H1 (cell line): ENCODE measurements around the gene FAM170B. TPM values are rescaled to one million over a fixed set of nuclear protein-coding genes. Genes with fewer than 3 reads are reported as not detected.

ENCODE experiments used
- CTCF ChIA-PET: fragments of 300-600 bp; sonication (Branson Sonifier 250); formaldehyde crosslinking; loops from one replicate; lab custom pipeline; 2021; ENCODE audit not compliant: partially characterized antibody; lab: Charles Lee
- POLR2A ChIA-PET: fragments of 300-600 bp; sonication (Branson Sonifier 250); formaldehyde crosslinking; loops from one replicate; lab custom pipeline; 2021; ENCODE audit warnings: inconsistent platforms; ENCODE audit not compliant: partially characterized antibody; lab: Charles Lee
- DNase-seq, 2 experiments: peaks; one replicate each; pipeline versions ENCODE4 v3.0.0 to v3.0.0-alpha.2; 2010 to 2022; ENCODE audit warnings: low spot score in 2 of 2, low read depth in 1 of 2, mixed read lengths in 1 of 2
- FAIRE-seq: peaks from 2 replicates; lab custom pipeline; 2011; peaks lifted over from hg19 to GRCh38; lab: Jason Lieb, UNC
- H2AFZ ChIP-seq: 2 replicates; pipeline ENCODE4 v1.8.1; 2012; ENCODE audit warnings: low read length, inconsistent platforms
- H2AK5ac ChIP-seq: 2 replicates; pipeline ENCODE4 v1.6.1; 2013; ENCODE audit warnings: low read depth, low read length
- H2BK120ac ChIP-seq: replicated peaks from 2 replicates; pipeline ENCODE3; 2013; ENCODE audit warnings: low read depth, low read length, inconsistent platforms
- H2BK12ac ChIP-seq: 2 replicates; pipeline ENCODE4 v1.6.1; 2013; ENCODE audit warnings: low read depth, low read length
- H2BK15ac ChIP-seq: 2 replicates; pipeline ENCODE4 v1.6.1; 2013; ENCODE audit warnings: low read length
- H2BK20ac ChIP-seq: 2 replicates; pipeline ENCODE4 v1.6.1; 2013; ENCODE audit warnings: low read length
- H2BK5ac ChIP-seq: 2 replicates; pipeline ENCODE4 v1.6.1; 2013; ENCODE audit warnings: low read depth, low read length
- H3K14ac ChIP-seq: 2 replicates; pipeline ENCODE4 v1.6.1; 2013; ENCODE audit warnings: inconsistent platforms; ENCODE audit not compliant: insufficient read length
- H3K18ac ChIP-seq: 2 replicates; pipeline ENCODE4 v1.6.1; 2013; ENCODE audit warnings: low read length; ENCODE audit errors: extremely low read depth
- H3K23ac ChIP-seq: 2 replicates; pipeline ENCODE4 v1.6.1; 2013; ENCODE audit warnings: inconsistent platforms; ENCODE audit not compliant: insufficient read length
- H3K23me2 ChIP-seq: 2 replicates; pipeline ENCODE4 v1.6.1; 2013; ENCODE audit warnings: low read depth, low read length
- H3K27ac ChIP-seq: 2 replicates; pipeline ENCODE4 v1.6.1; 2011; ENCODE audit warnings: low read depth, low read length, inconsistent platforms
- H3K27me3 ChIP-seq, 4 experiments: replicated peaks in 1 of 4; 1 replicate in 1 of 4; 2 replicates in 3 of 4; pipeline versions ENCODE4 v1.6.1 to v1.8.1; 2011 to 2013; ENCODE audit warnings: low read length in 3 of 4, mild to moderate bottlenecking in 3 of 4, inconsistent platforms in 2 of 4, mixed read lengths in 2 of 4, moderate library complexity in 1 of 4; ENCODE audit not compliant: control insufficient read depth in 3 of 4, insufficient read depth in 3 of 4; ENCODE audit errors: extremely low read depth in 1 of 4
- H3K36me3 ChIP-seq, 4 experiments: 2 replicates each; pipeline versions ENCODE4 v1.6.1 to v1.8.1; 2011 to 2013; ENCODE audit warnings: mild to moderate bottlenecking in 4 of 4, low read length in 3 of 4, moderate library complexity in 2 of 4, control low read depth in 1 of 4, inconsistent platforms in 1 of 4; ENCODE audit not compliant: insufficient read depth in 4 of 4, control insufficient read depth in 2 of 4
- H3K4ac ChIP-seq: replicated peaks from 2 replicates; pipeline ENCODE3; 2013; ENCODE audit warnings: low read length, low read depth, mixed read lengths, inconsistent platforms; ENCODE audit not compliant: insufficient read length
- H3K4me1 ChIP-seq, 4 experiments: replicated peaks in 1 of 4; 1 replicate in 1 of 4; 2 replicates in 3 of 4; pipeline versions ENCODE4 v1.6.1 to v1.8.1; 2011 to 2013; ENCODE audit warnings: low read length in 3 of 4, inconsistent platforms in 2 of 4, mixed read lengths in 1 of 4; ENCODE audit not compliant: insufficient read depth in 4 of 4, control insufficient read depth in 3 of 4
- H3K4me2 ChIP-seq, 2 experiments: 2 replicates each; pipeline versions ENCODE4 v1.6.1 to v1.8.1; 2011 to 2013; ENCODE audit warnings: low read depth in 2 of 2, low read length in 2 of 2, control low read depth in 1 of 2, inconsistent platforms in 1 of 2, mild to moderate bottlenecking in 1 of 2; ENCODE audit not compliant: insufficient read depth in 1 of 2
- H3K4me3 ChIP-seq, 4 experiments: fragments of 200-600, 300-600 bp in 1 of 4; sonication (generic), shearing (Covaris generic), sonication (Bioruptor Twin) in 1 of 4; 2 replicates each; pipeline versions ENCODE4 v1.5.1 to v1.8.1; 2011 to 2016; ENCODE audit warnings: low read length in 4 of 4, low read depth in 3 of 4, control low read depth in 2 of 4, inconsistent platforms in 2 of 4, mild to moderate bottlenecking in 2 of 4, mixed read lengths in 1 of 4, moderate library complexity in 1 of 4; ENCODE audit not compliant: insufficient read depth in 2 of 4; ENCODE audit errors: extremely low read depth in 1 of 4
- H3K56ac ChIP-seq: replicated peaks from 2 replicates; pipeline ENCODE3; 2013; ENCODE audit warnings: low read depth, mild to moderate bottlenecking, mixed read lengths, low read length, inconsistent platforms; ENCODE audit not compliant: insufficient read length
- H3K79me1 ChIP-seq: 2 replicates; pipeline ENCODE4 v1.6.1; 2013; ENCODE audit warnings: low read depth, low read length, control low read depth
- H3K79me2 ChIP-seq, 2 experiments: 2 replicates each; pipeline versions ENCODE4 v1.6.1 to v1.8.1; 2012 to 2013; ENCODE audit warnings: low read length in 2 of 2, mild to moderate bottlenecking in 2 of 2, inconsistent platforms in 1 of 2; ENCODE audit not compliant: insufficient read depth in 2 of 2, control insufficient read depth in 1 of 2
- H3K9ac ChIP-seq, 4 experiments: replicated peaks in 1 of 4; 1 replicate in 1 of 4; 2 replicates in 3 of 4; pipeline versions ENCODE4 v1.6.1 to v1.8.1; 2011 to 2013; ENCODE audit warnings: low read depth in 3 of 4, low read length in 3 of 4, control low read depth in 2 of 4, mild to moderate bottlenecking in 2 of 4, moderate library complexity in 2 of 4, inconsistent platforms in 1 of 4; ENCODE audit errors: extremely low read depth in 1 of 4
- H3K9me3 ChIP-seq, 2 experiments: 2 replicates each; pipeline versions ENCODE4 v1.6.1 to v1.8.1; 2012 to 2013; ENCODE audit warnings: mild to moderate bottlenecking in 2 of 2, moderate library complexity in 2 of 2, control low read depth in 1 of 2, inconsistent platforms in 1 of 2, low read depth in 1 of 2, low read length in 1 of 2, mixed read lengths in 1 of 2; ENCODE audit not compliant: insufficient read depth in 2 of 2
- H4K20me1 ChIP-seq, 2 experiments: replicated peaks in 1 of 2; 2 replicates each; pipeline versions ENCODE3 to v1.8.1; 2011 to 2013; ENCODE audit warnings: inconsistent platforms in 2 of 2, low read length in 2 of 2, mild to moderate bottlenecking in 1 of 2; ENCODE audit not compliant: insufficient read depth in 2 of 2, control insufficient read depth in 1 of 2
- H4K5ac ChIP-seq: 2 replicates; pipeline ENCODE4 v1.6.1; 2013; ENCODE audit warnings: low read length, low read depth, mixed read lengths, inconsistent platforms; ENCODE audit not compliant: insufficient read length
- H4K8ac ChIP-seq: 2 replicates; pipeline ENCODE4 v1.8.0; 2013; ENCODE audit warnings: mild to moderate bottlenecking, moderate library complexity, low read length, inconsistent platforms; ENCODE audit not compliant: insufficient read depth; ENCODE audit errors: extremely low read depth
- H4K91ac ChIP-seq: replicated peaks from 2 replicates; pipeline ENCODE3; 2013; ENCODE audit warnings: low read length, mixed read lengths, inconsistent platforms; ENCODE audit not compliant: insufficient read length
- BACH1 ChIP-seq: IDR thresholded peaks from 2 replicates; pipeline ENCODE4 v1.6.1; 2012; ENCODE audit warnings: low read length, improper control_type of control experiment
- HDAC6 ChIP-seq: IDR thresholded peaks from one replicate; pipeline ENCODE4 v1.7.1; 2012; ENCODE audit warnings: low read depth, mild to moderate bottlenecking, inconsistent platforms, low read length, moderate library complexity
- RBBP5 ChIP-seq: IDR thresholded peaks from 2 replicates; pipeline ENCODE4 v1.7.1; 2012; ENCODE audit warnings: low read depth, mild to moderate bottlenecking, inconsistent platforms, low read length, moderate library complexity, borderline replicate concordance
- WGBS, 2 experiments: shearing (Covaris generic) in 1 of 2; methylation state at CpG; one replicate each; pipeline versions ENCODE4 v1.1.6 to v1.1.7; 2013 to 2015; ENCODE audit warnings: low lambda C conversion rate in 2 of 2, mixed read lengths in 2 of 2, inconsistent platforms in 1 of 2, low coverage in 1 of 2, missing lambda C conversion rate in 1 of 2; ENCODE audit not compliant: insufficient replicate concordance in 2 of 2, insufficient coverage in 1 of 2, insufficient read length in 1 of 2; ENCODE audit errors: extremely low coverage in 1 of 2, missing lambda C conversion rate in 1 of 2; 5-methylcytosine and 5-hydroxymethylcytosine counted together
- polyA plus RNA-seq, 7 experiments: library from polyadenylated mRNA; depleted of rRNA in 3 of 7; stranded (reverse) in 5 of 7; unstranded in 2 of 7; fragments of >200 nt in 5 of 7; fragments of 200-250 nt in 2 of 7; gene quantifications; 1 replicate in 5 of 7; 2 replicates in 1 of 7; 4 replicates in 1 of 7; pipeline versions ENCODE4 v1.2.1 to v1.2.3, GENCODE V29; 2011 to 2013; ENCODE audit warnings: missing spikeins in 2 of 7, mixed read lengths in 2 of 7
- total RNA-seq: library from RNA; stranded (reverse); fragmentation: NEBNext Ultra II Directional; extraction: Animal tissue kit (Norgen Biotek cat#: 25700); gene quantifications from 2 replicates; pipeline ENCODE4 v1.2.1, GENCODE V29; 2021

Gene FAM170B
- total and polyA plus RNA-seq, 2 of the 8 experiments (the other 6 are each of a cell fraction or from before 2014, with no cell fraction given): not detected

GRCh38 chr10:49171326-49172060 is 37.7 kb upstream of the FAM170B start:
- TF ChIP-seq BACH1: no peak
- TF ChIP-seq HDAC6: no peak
- no peak for TF ChIP-seq RBBP5
- Histone ChIP-seq H4K91ac (no peak overlapping the region), H2BK15ac (no peak overlapping the region), H4K5ac (no peak overlapping the region), H3K23ac (no peak overlapping the region), H2AK5ac (no peak overlapping the region), H3K27me3 (no peaks in the 10 kb centered on the region; a peak in 1 of 7 replicates), H3K14ac (no peak overlapping the region), H4K8ac (no peak overlapping the region), H3K79me1 (no peaks in the 10 kb centered on the region), H3K9ac (no peak overlapping the region), H3K4ac (no peak overlapping the region), H3K18ac (no peak overlapping the region), H3K4me2 (no peak overlapping the region), H4K20me1 (no peaks in the 10 kb centered on the region), H3K23me2 (no peaks in the 10 kb centered on the region), H3K4me1 (no peaks in the 10 kb centered on the region; a peak in 1 of 7 replicates), H3K9me3 (no peaks in the 10 kb centered on the region), H2AFZ (no peak overlapping the region), H3K79me2 (no peaks in the 10 kb centered on the region), H3K27ac (no peak overlapping the region), H3K56ac (no peak overlapping the region), H3K4me3 (no peak overlapping the region), H2BK12ac (no peak overlapping the region), H2BK5ac (no peak overlapping the region), H3K36me3 (no peaks in the 10 kb centered on the region), H2BK120ac (no peak overlapping the region), H2BK20ac (no peak overlapping the region)
- FAIRE-seq (no peak), DNase-seq (peak in 1 of 2 experiments; percentile 19)
- ChIA-PET CTCF (interaction anchor here (0.8 to 4.6 kb wide), 9 partner anchors 8 to 513 kb away, joined by 3 to 49 read pairs (median 4); partner anchors contain the start of gene TMEM273), POLR2A (no interaction called here)
- WGBS, 2 experiments: 77% methylated on average over 7 of the region's 7 CpGs; no CpG with 5 or more reads in 1 of the 2 experiments
